KMS-11 (cell line): ENCODE results near the gene CD248.

Experiments used
- H2AFZ ChIP-seq: fragments of 200-600 bp; sonication (generic); 2 replicates; pipeline ENCODE4 v1.6.1; 2016; ENCODE audit warnings: antibody characterized with exemption, mixed run types, low read depth
- H3K27ac ChIP-seq: fragments of 200-600 bp; sonication (generic); 2 replicates; pipeline ENCODE4 v1.6.1; 2016; ENCODE audit warnings: mild to moderate bottlenecking, mixed run types
- H3K27me3 ChIP-seq: fragments of 200-600 bp; sonication (generic); 2 replicates; pipeline ENCODE4 v1.6.1; 2017; ENCODE audit warnings: mild to moderate bottlenecking, low read depth, mixed run types, moderate library complexity; ENCODE audit not compliant: insufficient read depth
- H3K36me3 ChIP-seq: fragments of 200-600 bp; sonication (generic); 2 replicates; pipeline ENCODE4 v1.6.1; 2017; ENCODE audit warnings: mild to moderate bottlenecking, mixed run types; ENCODE audit not compliant: insufficient read depth
- H3K4me1 ChIP-seq: fragments of 200-600 bp; sonication (generic); 2 replicates; pipeline ENCODE4 v1.6.1; 2016; ENCODE audit warnings: mild to moderate bottlenecking, low read depth, mixed run types; ENCODE audit not compliant: poor library complexity, severe bottlenecking
- H3K4me2 ChIP-seq: fragments of 200-600 bp; sonication (generic); 2 replicates; pipeline ENCODE4 v1.7.0; 2016; ENCODE audit warnings: mild to moderate bottlenecking, mixed run types
- H3K4me3 ChIP-seq: fragments of 200-600 bp; sonication (generic); IDR thresholded peaks from 2 replicates; pipeline ENCODE4 v1.6.1; 2017; ENCODE audit warnings: low read depth, low read length, mixed read lengths; ENCODE audit not compliant: insufficient read depth
- H3K79me2 ChIP-seq: fragments of 200-600 bp; sonication (generic); 2 replicates; pipeline ENCODE4 v1.6.1; 2016; ENCODE audit warnings: low read depth, mixed run types; ENCODE audit not compliant: insufficient read depth
- H3K9ac ChIP-seq: fragments of 200-600 bp; sonication (generic); 2 replicates; pipeline ENCODE4 v1.6.1; 2016; ENCODE audit warnings: mild to moderate bottlenecking, mixed run types
- H4K20me1 ChIP-seq: fragments of 200-600 bp; sonication (generic); 2 replicates; pipeline ENCODE4 v1.6.1; 2016; ENCODE audit warnings: mild to moderate bottlenecking, mixed run types; ENCODE audit not compliant: insufficient read depth
- TF ChIP-seq, protein P1 (sequence below): fragments of 200-600 bp; sonication (generic); conservative IDR thresholded peaks from 2 replicates; pipeline ENCODE4 v1.6.1; 2017; ENCODE audit warnings: low read depth, mild to moderate bottlenecking, antibody characterized with exemption, low read length, moderate library complexity, mixed read lengths

The CD248 gene

DNA sequence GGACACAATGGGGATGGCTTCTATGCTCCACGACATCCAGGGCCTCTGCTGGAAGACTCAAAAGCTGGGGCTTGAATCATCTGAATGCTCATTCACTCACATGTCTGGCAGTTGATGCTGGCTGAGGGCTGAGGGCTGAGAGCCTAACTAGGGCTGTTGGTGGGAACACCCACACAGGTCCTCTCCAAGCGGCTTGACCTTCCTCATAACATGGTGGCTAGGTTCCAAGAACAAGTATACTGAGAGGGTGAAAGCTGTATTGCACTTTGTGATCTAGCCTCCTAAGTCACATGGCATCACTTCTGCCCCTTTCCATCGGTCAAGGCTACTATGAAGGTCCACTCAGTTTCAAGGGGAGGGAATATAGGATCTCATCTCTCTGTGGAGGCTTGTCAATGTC, 17.7 kb downstream of the CD248 start:
- Histone ChIP-seq H2AFZ (no peak overlapping the region), H4K20me1 (no peaks in the 10 kb centered on the region), H3K4me1 (no peaks in the 10 kb centered on the region), H3K4me3 (no peak overlapping the region), H3K36me3 (no peaks in the 10 kb centered on the region), H3K9ac (no peak overlapping the region), H3K79me2 (no peaks in the 10 kb centered on the region), H3K27ac (no peak overlapping the region), H3K27me3 (peaks cover 30% of the 10 kb centered on the region), H3K4me2 (no peak overlapping the region)
- TF ChIP-seq, protein P1, sequence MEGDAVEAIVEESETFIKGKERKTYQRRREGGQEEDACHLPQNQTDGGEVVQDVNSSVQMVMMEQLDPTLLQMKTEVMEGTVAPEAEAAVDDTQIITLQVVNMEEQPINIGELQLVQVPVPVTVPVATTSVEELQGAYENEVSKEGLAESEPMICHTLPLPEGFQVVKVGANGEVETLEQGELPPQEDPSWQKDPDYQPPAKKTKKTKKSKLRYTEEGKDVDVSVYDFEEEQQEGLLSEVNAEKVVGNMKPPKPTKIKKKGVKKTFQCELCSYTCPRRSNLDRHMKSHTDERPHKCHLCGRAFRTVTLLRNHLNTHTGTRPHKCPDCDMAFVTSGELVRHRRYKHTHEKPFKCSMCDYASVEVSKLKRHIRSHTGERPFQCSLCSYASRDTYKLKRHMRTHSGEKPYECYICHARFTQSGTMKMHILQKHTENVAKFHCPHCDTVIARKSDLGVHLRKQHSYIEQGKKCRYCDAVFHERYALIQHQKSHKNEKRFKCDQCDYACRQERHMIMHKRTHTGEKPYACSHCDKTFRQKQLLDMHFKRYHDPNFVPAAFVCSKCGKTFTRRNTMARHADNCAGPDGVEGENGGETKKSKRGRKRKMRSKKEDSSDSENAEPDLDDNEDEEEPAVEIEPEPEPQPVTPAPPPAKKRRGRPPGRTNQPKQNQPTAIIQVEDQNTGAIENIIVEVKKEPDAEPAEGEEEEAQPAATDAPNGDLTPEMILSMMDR = no peak

- Histone ChIP-seq H3K79me2 (no peaks in the 10 kb centered on the region), H3K27ac (no peak overlapping the region), H2AFZ (no peak overlapping the region), H3K4me1 (no peaks in the 10 kb centered on the region), H3K4me3 (no peak overlapping the region), H3K4me2 (no peak overlapping the region), H3K27me3 (peaks cover 35% of the 10 kb centered on the region), H4K20me1 (no peaks in the 10 kb centered on the region), H3K9ac (no peak overlapping the region), H3K36me3 (no peaks in the 10 kb centered on the region)
- TF ChIP-seq, protein P1 = no peak
Observed at GRCh38 chr11:66297610-66298009, 19.2 kb downstream of the CD248 start.

DNA sequence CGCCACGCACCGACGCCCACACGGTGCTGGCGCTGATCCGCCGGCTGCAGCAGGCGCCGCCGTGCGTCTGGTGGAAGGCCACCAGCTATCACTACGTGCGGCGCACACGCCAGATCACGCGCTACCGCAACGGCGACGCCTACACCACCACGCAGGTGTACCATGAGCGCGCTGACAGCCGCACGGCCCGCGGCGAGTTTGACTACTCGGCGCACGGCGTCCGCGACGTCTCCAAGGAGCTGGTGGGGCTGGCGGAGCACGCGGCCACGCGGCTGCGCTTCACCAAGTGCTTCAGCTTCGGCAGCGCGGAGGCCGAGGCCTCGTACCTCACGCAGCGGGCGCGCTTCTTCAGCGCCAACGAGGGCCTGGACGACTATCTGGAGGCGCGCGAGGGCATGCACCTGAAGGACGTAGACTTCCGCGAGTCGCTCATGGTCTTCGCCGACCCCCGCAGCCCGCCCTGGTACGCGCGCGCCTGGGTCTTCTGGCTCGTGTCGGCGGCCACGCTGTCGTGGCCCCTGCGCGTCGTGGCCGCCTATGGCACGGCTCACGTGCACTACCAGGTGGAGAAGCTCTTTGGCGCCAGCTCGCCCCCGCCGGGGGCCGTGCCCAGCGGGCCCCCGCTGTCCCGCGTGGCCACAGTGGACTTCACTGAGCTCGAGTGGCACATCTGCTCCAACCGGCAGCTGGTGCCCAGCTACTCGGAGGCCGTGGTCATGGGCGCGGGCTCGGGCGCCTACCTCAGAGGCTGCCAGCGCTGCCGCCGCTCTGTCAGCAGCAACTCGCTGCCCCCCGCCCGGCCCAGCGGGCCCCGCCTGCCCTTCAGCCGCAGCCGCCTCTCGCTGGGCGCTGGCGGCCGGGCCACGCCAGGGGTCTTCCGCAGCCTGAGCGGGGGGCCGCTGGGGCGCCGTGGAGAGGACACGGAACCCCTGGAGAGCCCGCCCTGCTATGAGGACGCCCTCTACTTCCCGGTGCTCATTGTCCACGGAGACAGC, 21.9 kb downstream of the CD248 start:
- H4K20me1 ChIP-seq = no peaks in the 10 kb centered on the region
- no peak overlapping the region for H3K4me3 ChIP-seq
- no peak overlapping the region for H3K4me2 ChIP-seq
- H3K27me3 ChIP-seq = peaks cover 35% of the 10 kb centered on the region
- no peak overlapping the region for H3K9ac ChIP-seq
- H3K36me3 ChIP-seq = no peaks in the 10 kb centered on the region
- no peak overlapping the region for H2AFZ ChIP-seq
- H3K27ac ChIP-seq = no peak overlapping the region
- no peaks in the 10 kb centered on the region for H3K79me2 ChIP-seq
- TF ChIP-seq, protein P1 = no peak
- peaks cover 6% of the 10 kb centered on the region for H3K4me1 ChIP-seq

DNA sequence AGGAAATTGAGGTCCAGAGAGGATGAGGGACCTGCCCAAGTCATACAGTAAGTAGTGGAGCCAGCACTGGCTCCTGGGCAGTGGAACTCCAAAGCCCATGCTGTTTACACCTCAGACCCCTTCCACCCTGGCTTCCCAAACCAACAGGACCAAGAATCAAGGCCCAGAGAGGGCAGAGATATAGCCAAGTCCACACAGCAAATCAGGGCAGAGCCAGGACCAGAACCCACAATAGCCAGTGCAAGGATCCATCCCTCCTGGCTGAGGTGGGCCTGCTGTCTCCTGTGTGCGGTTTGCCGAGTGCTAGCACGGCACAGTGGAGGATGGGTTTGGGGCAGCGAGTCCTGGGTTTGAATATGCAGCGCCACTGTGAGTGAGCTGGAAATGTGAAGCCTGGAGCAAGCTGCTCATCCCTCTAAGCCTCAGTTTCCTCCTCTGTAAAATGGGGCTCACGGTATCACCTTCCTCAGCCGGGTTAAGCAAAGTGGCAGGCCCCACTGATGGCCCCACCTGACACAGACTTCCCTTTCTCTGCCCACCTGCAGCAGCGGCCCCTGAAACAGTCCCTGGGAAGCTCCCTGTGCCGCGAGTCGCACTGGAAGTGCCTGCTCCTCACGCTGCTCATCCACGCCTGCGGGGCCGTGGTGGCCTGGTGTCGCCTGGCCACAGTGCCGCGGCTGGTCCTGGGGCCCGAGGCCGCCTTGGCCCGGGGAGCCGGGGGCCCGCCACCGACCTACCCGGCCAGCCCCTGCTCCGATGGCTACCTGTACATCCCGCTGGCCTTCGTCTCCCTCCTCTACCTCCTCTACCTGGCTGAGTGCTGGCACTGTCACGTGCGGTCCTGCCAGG, 22.8 kb downstream of the CD248 start:
- Histone ChIP-seq H3K4me2 (no peak overlapping the region), H3K36me3 (no peaks in the 10 kb centered on the region), H3K4me3 (no peak overlapping the region), H4K20me1 (no peaks in the 10 kb centered on the region), H2AFZ (no peak overlapping the region), H3K4me1 (peaks cover 10% of the 10 kb centered on the region), H3K79me2 (no peaks in the 10 kb centered on the region), H3K9ac (no peak overlapping the region), H3K27ac (no peak overlapping the region), H3K27me3 (peaks cover 35% of the 10 kb centered on the region)
- TF ChIP-seq, protein P1 = no peak
